Measurements from ENCODE around the gene RHOG.

RHOG gene

DNA sequence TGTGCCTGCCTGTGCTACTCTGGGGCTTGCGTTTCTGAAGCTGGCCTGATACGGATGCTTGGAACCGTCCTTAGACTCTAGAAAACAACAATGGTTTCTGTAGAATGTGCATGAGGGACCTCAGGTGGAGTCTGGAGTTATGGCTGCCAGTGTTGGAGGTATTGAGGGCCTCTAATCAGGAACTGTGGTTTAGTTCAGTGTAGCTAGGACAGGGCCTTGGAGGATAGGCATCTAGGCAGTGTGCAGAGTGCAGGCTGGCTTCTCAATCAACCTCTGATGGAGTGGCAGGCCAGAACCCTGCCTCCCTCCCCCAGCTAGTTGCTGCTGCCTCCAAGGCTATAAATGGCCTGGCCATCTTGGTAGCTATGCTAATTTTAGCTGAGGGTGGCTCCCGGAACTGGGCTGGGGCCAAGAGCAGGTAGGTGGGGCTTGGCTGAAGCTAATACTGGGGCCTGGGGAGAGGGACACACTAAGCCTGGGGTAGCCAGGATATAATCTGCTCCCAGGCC, 18.7 kb upstream of the RHOG start:
- peak overlapping the region; percentile 38 for H3K4me3 ChIP-seq (ENCODE audit: low read depth, low read length)
- TF ChIP-seq, protein P1, sequence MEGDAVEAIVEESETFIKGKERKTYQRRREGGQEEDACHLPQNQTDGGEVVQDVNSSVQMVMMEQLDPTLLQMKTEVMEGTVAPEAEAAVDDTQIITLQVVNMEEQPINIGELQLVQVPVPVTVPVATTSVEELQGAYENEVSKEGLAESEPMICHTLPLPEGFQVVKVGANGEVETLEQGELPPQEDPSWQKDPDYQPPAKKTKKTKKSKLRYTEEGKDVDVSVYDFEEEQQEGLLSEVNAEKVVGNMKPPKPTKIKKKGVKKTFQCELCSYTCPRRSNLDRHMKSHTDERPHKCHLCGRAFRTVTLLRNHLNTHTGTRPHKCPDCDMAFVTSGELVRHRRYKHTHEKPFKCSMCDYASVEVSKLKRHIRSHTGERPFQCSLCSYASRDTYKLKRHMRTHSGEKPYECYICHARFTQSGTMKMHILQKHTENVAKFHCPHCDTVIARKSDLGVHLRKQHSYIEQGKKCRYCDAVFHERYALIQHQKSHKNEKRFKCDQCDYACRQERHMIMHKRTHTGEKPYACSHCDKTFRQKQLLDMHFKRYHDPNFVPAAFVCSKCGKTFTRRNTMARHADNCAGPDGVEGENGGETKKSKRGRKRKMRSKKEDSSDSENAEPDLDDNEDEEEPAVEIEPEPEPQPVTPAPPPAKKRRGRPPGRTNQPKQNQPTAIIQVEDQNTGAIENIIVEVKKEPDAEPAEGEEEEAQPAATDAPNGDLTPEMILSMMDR (IDR thresholded peaks at IDR 0.05; ENCODE audit: borderline replicate concordance, insufficient read depth, low read depth, low read length), result no peak

GRCh38 chr11:3857628-3858027, 16.9 kb upstream of the RHOG start:
- TF ChIP-seq, protein P1 (IDR thresholded peaks at IDR 0.05; ENCODE audit: borderline replicate concordance, insufficient read depth, low read depth, low read length), result no peak
- H3K4me3 ChIP-seq (ENCODE audit: low read depth, low read length), result peak overlapping the region; percentile 90

GRCh38 chr11:3856856-3857553, 16.2 kb upstream of the RHOG start:
- peak overlapping the region; percentile 90 for H3K4me3 ChIP-seq (ENCODE audit: low read depth, low read length)
- TF ChIP-seq, protein P1 (IDR thresholded peaks at IDR 0.05; ENCODE audit: borderline replicate concordance, insufficient read depth, low read depth, low read length), result no peak

- TF ChIP-seq, protein P1 (IDR thresholded peaks at IDR 0.05; ENCODE audit: borderline replicate concordance, insufficient read depth, low read depth, low read length), result no peak
These were observed 15.2 kb upstream of the RHOG start for GRCh38 chr11:3855808-3856491.

GRCh38 chr11:3854977-3855807, 14.4 kb upstream of the RHOG start, which contains the start of gene STIM1:
TSS of gene STIM1 (plus strand) at chr11:3855664. CDS start at chr11:3856271, 607 bp downstream.
- TF ChIP-seq, protein P1 (IDR thresholded peaks at IDR 0.05; ENCODE audit: borderline replicate concordance, insufficient read depth, low read depth, low read length), result peak; percentile 88
- H3K4me3 ChIP-seq (ENCODE audit: low read depth, low read length), result peak within 1 kb of the TSS; percentile 90

More at GRCh38 chr11:3855808-3856491, 15.2 kb upstream of the RHOG start:
- H3K4me3 ChIP-seq (ENCODE audit: low read depth, low read length), result peak overlapping the region; percentile 90

- peak overlapping the region; percentile 10 for H3K4me3 ChIP-seq (ENCODE audit: low read depth, low read length)
- TF ChIP-seq, protein P1 (IDR thresholded peaks at IDR 0.05; ENCODE audit: borderline replicate concordance, insufficient read depth, low read depth, low read length), result no peak
These were observed 13.9 kb upstream of the RHOG start for GRCh38 chr11:3854660-3854976.

Data from GM12875 (cell line).